T1000 (cell line): Measurements from ENCODE around the gene TAB2.

Source experiments
- DNase-seq: peaks from one replicate; lab custom pipeline; 2025; ENCODE audit warnings: mixed read lengths; lab: John Stamatoyannopoulos, UW

TAB2 gene

GRCh38 chr6:149372062-149372461 lies 54.5 kb downstream of the TAB2 start:
- no peak for DNase-seq

- DNase-seq, result no peak
Measured at GRCh38 chr6:149373511-149373910, 56.0 kb downstream of the TAB2 start.

GRCh38 chr6:149379977-149380376 lies 62.5 kb downstream of the TAB2 start:
- no peak for DNase-seq

GRCh38 chr6:149380523-149380922 lies 63.0 kb downstream of the TAB2 start:
- DNase-seq, result no peak

GRCh38 chr6:149383371-149383770 lies 65.9 kb downstream of the TAB2 start:
- DNase-seq, result no peak

- DNase-seq, result no peak
Measured at GRCh38 chr6:149384464-149384863, 67.0 kb downstream of the TAB2 start.

- no peak for DNase-seq
Measured at GRCh38 chr6:149385998-149386646, 68.6 kb downstream of the TAB2 start.

GRCh38 chr6:149387779-149388512 lies 70.4 kb downstream of the TAB2 start:
- no peak for DNase-seq

GRCh38 chr6:149389509-149390297 lies 72.2 kb downstream of the TAB2 start:
- DNase-seq, result no peak

- DNase-seq, result no peak
Measured at GRCh38 chr6:149392093-149392492, 74.6 kb downstream of the TAB2 start.

- DNase-seq, result no peak
Measured at GRCh38 chr6:149392535-149392934, 75.0 kb downstream of the TAB2 start.

- DNase-seq, result no peak
Measured at GRCh38 chr6:149393002-149393679, 75.6 kb downstream of the TAB2 start.

- no peak for DNase-seq
Measured at GRCh38 chr6:149395185-149395584, 77.7 kb downstream of the TAB2 start.

GRCh38 chr6:149397384-149397783 lies 79.9 kb downstream of the TAB2 start:
- no peak for DNase-seq

GRCh38 chr6:149400050-149400449 lies 82.5 kb downstream of the TAB2 start, which contains the start of gene SUMO4:
SUMO4 (plus strand) TSS chr6:149400262; CDS start chr6:149400392, 130 bp downstream.
- no peak for DNase-seq

GRCh38 chr6:149403534-149403933 lies 86.0 kb downstream of the TAB2 start:
- no peak for DNase-seq

GRCh38 chr6:149405823-149406765 lies 88.6 kb downstream of the TAB2 start:
- DNase-seq, result no peak

- DNase-seq, result no peak
Measured at GRCh38 chr6:149409617-149410016, 92.1 kb downstream of the TAB2 start.

- DNase-seq, result no peak
Measured at GRCh38 chr6:149410557-149410956, 93.0 kb downstream of the TAB2 start.

- DNase-seq, result no peak
Measured at GRCh38 chr6:149414009-149414408, 96.5 kb downstream of the TAB2 start.

- DNase-seq, result no peak
Measured at GRCh38 chr6:149414821-149415220, 97.3 kb downstream of the TAB2 start.
